HG03354 (cell line): ENCODE results near the gene TSSC4.

ENCODE experiments used
- ATAC-seq: cut with Tn5 transposase; IDR thresholded peaks from one replicate; pipeline ENCODE4 v1.9.1; 2021; ENCODE audit warnings: mild to moderate bottlenecking; ENCODE audit not compliant: unreplicated experiment, poor library complexity, severe bottlenecking

TSSC4 gene

GRCh38 chr11:2368178-2368850, 32.2 kb upstream of the TSSC4 start:
- ATAC-seq, result no peak

- ATAC-seq, result no peak
Measured at GRCh38 chr11:2368851-2369180, 31.7 kb upstream of the TSSC4 start.

- ATAC-seq, result no peak
Measured at GRCh38 chr11:2369320-2369719, 31.2 kb upstream of the TSSC4 start.

- ATAC-seq, result no peak
Measured at GRCh38 chr11:2369896-2370295, 30.7 kb upstream of the TSSC4 start.

- no peak for ATAC-seq
Measured at GRCh38 chr11:2374456-2375201, 25.9 kb upstream of the TSSC4 start.

GRCh38 chr11:2375341-2375853, 25.2 kb upstream of the TSSC4 start:
- ATAC-seq, result no peak

GRCh38 chr11:2375964-2376551, 24.5 kb upstream of the TSSC4 start:
- ATAC-seq, result no peak

GRCh38 chr11:2376751-2377451, 23.6 kb upstream of the TSSC4 start, which contains the start of gene CD81:
Gene CD81 (plus strand): TSS chr11:2377310. CDS start chr11:2377550, 240 bp downstream.
- peak; percentile 62 for ATAC-seq

- ATAC-seq, result peak; percentile 37
Measured at GRCh38 chr11:2377511-2378443, 22.8 kb upstream of the TSSC4 start.

GRCh38 chr11:2378527-2379210, 21.9 kb upstream of the TSSC4 start:
- no peak for ATAC-seq

- no peak for ATAC-seq
Measured at GRCh38 chr11:2379466-2380174, 20.9 kb upstream of the TSSC4 start.

- no peak for ATAC-seq
Measured at GRCh38 chr11:2380396-2380795, 20.2 kb upstream of the TSSC4 start.

- no peak for ATAC-seq
Measured at GRCh38 chr11:2380807-2381350, 19.7 kb upstream of the TSSC4 start.

GRCh38 chr11:2381494-2382128, 18.9 kb upstream of the TSSC4 start:
- ATAC-seq, result no peak

GRCh38 chr11:2382129-2382517, 18.4 kb upstream of the TSSC4 start:
- ATAC-seq, result no peak

GRCh38 chr11:2382936-2383851, 17.4 kb upstream of the TSSC4 start:
- no peak for ATAC-seq
